GM18909 (cell line): ENCODE measurements around the gene IQCE.

ENCODE experiments used
- ATAC-seq: cut with Tn5 transposase; IDR thresholded peaks from one replicate; pipeline ENCODE4 v1.9.1; 2021; ENCODE audit warnings: mild to moderate bottlenecking; ENCODE audit not compliant: unreplicated experiment, poor library complexity

Gene IQCE

DNA sequence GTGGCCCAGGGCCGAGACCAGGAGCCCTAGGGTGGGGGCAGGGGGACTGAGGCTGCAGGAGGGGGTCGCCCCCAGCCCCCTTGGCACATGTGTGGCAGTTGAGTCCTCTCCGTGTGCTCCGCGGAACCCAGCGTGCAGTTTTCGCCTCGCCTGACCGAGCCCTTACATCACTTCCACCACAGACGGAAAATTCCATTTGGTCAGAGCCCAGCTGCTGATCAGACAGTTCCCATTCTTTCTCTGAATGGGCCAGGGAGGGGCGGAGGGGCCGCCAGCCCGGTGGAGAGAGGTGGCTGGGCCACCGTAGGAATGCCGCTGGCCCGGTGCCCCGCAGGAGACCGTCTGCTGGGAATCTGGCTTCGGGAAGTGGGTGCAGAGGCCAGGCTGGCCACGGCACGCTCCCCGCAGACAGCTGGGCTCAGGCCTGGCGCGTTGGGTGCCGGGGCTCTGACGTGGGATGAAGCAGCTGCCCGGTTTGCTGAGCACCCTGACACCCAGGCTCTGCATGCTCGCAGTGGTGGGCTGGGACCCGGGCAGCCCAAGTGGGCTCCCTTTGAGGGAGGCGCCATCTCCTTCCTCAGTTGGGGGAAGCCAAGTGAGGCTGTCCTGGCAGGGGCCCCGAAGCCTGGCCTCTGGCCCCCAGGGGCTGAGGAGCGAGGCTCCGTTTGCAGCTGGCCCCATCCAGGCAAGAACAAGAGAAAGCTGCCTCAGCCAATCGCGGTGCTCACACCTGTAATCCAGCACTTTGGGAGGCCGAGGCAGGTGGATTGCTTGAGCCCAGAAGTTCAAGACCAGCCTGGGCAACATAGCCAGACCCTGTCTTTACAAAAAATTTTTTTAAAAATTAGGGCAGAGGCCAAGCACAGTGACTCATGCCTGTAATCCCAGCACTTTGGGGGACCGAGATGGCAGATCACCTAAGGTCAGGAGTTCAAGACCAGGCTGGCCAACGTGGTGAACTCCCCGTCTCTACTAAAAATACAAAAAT, 82.9 kb downstream of the IQCE start:
- ATAC-seq: peak; percentile 40

DNA sequence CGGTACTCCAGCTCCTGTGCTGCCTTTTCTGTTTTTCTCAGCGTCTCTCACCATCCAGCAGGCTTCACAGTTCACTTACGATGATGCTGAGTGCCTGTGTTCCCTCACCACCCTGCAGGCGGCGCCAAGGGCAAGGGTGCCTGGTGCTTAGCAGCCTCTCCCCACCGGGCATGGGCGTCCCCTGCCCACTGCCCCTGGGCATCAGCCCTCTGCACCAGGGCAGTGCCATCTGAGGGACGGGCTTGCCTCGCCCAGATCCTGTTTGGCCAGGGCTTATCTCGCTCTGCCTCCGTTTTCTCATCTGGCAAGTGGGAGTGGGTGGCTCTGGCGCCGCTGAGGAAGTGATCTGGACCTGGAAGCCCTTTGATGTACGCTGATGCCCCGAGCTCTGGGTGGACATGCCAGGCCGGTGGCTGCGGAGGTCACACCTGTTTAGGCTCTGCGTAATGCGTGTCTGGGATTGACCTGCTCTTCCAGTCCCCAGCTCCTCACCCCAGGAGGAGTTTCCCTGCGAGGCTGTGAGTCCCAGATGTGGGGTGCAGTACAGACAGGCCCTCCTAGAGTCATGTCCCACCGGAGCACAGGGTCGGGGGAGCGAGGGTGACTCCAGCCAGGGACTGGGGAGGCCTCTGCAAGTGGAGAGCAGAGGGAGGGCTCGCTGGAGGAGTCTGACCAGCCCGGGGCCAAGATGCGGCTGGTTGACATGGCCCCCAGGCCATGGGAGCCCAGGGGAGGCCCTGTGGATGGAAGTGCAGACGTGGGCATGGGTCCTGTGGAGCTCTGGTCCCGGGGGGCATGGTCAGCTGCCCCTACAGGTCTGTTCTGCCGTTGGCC, 84.8 kb downstream of the IQCE start:
- ATAC-seq: no peak

DNA sequence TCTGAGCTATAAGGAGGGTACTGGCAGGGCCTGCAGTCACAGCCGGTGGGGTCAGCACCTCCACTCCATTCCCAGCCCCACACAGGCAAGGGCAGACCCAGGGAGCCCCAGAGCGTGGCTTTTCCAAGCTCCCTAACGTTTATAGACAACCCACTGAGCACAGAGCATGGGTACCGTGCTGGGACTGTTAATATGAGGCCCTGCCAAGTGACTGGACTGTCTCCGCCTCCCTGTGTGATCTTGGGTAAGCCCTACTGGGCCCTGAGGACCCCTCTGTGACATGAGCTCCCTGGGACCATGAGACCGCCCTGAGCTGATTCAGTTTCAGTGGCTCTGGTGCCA, 85.4 kb downstream of the IQCE start:
- ATAC-seq: no peak

DNA sequence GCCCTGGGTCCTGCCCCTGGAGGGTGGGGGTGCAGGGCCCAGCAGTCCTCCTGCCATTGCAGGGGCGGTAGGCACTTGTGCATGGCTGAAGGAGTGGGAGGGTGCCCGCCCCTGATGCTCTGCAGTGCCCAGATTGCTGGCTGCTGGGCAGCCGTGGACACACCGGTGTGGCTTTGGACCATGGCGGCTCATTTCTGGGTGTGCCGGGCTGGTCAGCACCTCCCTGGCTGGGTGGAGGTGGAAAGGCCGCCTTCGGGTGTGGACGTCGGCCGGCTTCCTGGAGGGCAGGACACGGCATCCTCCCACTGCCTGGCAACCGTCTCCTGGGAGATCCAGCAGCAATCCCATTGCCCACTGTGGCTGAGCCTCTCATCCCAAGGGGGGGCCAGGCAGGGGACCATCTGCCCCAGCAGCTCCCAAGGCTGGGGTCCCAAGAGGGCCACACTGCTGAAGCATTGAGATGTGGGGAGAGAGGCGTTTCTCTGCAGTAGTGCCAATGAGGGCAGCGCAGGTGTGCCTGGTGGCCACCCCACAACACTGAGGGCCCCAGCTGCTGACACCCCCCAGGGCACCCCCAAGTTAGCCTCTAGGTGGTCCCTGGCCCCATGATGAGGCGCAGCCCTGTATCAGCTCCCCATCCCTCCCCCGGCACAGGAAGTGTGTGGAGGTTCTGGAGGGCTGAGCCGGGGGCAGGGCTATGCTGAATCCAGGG, 85.9 kb downstream of the IQCE start:
- peak; percentile 33 for ATAC-seq

DNA sequence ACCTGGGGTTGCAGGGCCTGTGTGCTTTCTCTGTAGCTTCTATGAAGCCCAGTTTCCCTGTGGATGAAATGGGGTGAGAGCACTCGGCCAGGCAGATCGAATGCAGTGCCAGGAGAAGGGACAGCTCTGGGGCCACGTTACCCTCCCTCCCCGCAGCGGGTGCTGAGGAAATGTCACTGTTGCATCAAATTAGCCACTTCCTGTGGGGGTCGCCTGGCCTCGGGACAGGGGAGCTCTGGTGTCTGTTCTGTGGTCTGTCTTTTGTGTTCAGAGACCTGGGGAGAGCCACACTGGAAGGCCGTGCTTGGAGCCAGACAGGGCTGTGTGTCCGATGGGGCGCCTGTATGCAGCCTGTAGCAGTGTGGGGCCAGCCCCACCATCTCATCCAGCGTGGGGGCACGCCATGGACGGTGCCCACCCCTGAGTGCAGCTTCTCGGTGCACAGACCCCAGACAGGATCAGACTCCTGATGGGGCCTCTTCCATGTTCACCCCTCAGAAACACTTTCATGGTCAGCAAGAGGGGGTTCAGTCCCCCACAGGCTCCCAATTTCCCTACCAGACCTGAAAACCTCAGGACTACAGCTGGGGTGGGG, 86.6 kb downstream of the IQCE start:
- peak; percentile 61 for ATAC-seq

DNA sequence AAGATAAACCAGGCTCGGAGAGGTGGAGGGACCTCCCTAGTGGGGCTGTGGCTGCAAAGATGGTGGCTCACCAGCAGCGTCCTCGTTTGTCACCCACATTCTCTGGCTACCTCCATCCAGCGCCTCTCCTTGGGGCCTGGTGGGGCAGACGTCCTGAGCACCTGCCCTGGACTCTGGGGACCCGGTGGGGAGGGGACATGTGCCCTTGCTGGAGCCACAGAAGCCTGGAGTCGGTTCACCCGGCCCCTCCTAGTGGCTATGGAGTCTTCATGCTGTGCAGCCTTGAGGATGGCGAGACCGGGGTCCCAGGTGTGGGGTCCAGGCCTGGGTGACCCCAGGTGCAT, 87.5 kb downstream of the IQCE start:
- ATAC-seq: no peak

DNA sequence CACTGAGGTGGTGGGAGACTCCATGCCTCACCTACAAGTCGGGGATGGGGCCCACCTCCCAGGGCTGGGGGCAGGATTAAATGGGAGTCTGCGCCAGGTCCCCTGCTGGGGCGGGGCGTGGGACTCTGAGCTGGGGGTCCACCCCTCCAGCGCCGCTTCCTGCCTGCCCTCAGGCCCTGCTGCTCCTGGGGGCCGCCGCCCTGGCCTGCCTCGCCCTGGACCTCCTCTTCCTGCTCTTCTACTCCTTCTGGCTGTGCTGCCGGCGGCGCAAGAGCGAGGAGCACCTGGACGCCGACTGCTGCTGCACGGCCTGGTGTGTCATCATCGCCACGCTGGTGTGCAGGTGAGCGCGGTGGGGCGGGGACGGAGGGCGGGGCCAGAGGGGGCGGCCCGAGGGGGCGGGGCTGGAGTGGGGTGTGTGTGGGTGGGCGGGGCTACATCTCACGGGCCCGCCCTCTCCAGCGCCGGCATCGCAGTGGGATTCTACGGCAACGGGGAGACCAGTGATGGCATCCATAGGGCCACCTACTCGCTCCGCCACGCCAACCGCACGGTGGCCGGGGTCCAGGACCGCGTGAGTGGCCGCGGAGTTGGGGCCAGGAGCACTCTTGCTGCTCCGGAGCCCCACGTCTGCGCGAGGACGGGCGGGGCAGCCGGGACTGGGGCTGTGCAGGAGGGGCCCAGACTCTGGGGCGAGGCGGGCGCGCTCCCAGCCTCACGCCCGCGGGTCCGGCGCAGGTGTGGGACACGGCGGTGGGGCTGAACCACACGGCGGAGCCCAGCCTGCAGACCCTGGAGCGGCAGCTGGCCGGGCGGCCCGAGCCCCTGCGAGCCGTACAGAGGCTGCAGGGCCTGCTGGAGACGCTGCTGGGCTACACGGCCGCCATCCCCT, 88.1 kb downstream of the IQCE start:
- no peak for ATAC-seq

DNA sequence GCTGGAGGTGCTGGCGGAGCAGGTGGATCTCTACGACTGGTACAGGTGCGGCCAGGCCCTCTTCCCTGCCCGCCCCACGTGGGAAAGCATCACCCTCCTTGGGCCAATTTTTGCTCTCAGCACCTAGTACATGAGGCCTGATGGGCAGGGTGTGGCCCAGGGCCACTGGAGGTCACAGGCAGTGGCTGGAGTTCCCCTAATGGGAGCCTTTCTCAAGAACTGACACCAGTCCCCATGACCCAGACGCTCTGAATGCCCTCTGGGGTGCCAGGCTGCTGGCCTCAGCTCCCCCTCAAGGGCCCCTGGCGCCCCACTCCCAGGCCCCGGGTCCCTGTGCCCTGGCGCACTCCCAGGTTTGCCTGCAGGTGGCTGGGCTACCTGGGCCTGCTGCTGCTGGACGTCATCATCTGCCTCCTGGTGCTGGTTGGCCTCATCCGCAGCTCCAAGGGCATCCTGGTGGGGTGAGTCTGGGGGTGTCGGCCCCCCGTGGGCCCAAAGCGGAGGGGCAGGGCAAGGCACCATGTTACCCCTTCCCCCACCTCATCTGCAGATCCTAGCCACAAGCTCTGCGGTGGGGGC, 88.9 kb downstream of the IQCE start:
- ATAC-seq: no peak

DNA sequence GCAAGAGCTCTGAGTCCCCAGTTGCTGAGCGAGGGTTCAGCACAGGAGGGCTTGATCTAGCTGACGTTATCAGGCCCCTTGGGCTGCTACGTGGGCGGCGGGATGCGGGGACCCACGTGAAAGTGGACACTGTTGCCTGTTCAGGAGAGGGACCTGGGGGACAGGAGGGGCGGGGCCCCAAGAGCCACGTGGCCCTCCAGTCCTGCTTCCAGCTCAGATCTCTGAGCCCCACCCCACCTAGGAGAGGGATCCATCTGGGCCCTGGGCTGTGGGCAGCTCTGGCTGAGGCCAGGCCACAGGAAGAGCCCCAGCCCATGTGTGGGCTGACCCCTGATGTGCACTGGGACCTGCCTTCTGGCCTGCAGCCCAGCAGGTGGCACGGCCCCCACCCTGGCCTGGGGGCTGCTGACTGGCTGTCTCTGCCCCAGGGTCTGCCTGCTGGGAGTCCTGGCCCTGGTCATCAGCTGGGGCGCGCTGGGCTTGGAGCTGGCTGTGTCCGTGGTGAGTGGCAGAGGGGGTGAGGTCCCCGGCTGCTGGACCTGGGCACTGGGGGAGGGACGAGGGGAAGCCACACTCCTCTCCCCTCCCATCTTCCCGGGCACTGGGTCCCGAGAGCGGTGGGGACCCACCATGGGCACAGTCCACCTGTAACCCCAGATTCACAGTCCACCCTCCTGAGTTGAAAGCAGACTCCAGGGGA, 90.5 kb downstream of the IQCE start:
- ATAC-seq: no peak

DNA sequence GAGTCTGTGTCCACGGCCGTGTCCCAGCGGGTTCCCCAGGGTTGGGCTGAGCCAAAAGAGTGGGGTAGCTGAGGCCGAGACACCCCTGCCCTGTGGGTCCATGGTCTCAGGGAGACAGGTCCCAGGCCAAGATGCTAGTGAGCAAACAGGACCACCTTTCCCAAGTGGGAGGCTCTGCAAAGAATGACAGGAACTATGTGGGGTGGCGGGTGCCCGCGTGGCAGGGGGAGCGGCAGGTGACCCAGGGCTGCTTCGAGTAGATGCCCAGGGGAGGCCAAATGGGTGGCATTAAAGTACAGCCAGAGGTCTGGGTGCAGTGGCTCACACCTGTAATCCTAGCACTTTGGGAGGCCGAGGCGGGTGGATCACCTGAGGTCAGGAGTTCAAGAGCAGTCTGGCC, 91.2 kb downstream of the IQCE start:
- no peak for ATAC-seq

DNA sequence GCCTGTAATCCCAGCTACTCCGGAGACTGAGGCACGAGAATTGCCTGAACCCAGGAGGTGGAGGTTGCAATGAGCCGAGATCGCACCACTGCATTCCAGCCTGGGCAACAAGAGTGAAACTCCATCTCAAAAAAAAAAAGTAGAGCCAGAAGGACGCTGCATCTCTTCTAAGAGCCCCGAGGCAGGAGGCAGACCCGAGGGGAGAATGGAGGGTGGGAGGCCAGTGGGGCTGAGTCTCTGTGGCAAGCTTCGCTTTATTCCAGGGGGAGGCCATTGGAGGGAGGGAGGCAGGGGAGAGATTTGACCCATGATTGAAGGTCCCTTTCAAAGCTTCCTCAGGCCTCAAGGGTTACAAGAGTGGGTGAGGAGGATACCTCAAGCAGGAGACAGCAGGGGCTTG, 91.7 kb downstream of the IQCE start:
- ATAC-seq: no peak

DNA sequence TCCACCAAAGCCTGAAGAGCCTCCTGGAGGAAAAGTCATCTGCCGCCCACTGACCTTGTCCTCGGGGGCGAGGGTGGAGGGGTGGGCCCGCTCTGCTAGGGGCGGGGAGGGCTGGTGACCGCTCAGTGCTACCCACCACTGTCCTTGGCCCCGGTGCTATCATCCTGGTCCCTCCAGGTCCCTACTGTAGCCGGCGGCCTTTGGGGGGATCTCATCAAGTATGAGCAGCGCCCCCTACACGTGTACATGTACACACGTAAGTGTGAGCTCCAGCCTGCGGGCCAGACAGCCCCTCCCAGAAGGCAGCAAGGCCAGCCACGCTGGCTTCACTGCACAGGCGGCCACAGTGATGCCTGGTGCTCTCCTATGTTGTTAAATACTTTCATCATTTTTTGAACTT, 92.6 kb downstream of the IQCE start:
- ATAC-seq: no peak

DNA sequence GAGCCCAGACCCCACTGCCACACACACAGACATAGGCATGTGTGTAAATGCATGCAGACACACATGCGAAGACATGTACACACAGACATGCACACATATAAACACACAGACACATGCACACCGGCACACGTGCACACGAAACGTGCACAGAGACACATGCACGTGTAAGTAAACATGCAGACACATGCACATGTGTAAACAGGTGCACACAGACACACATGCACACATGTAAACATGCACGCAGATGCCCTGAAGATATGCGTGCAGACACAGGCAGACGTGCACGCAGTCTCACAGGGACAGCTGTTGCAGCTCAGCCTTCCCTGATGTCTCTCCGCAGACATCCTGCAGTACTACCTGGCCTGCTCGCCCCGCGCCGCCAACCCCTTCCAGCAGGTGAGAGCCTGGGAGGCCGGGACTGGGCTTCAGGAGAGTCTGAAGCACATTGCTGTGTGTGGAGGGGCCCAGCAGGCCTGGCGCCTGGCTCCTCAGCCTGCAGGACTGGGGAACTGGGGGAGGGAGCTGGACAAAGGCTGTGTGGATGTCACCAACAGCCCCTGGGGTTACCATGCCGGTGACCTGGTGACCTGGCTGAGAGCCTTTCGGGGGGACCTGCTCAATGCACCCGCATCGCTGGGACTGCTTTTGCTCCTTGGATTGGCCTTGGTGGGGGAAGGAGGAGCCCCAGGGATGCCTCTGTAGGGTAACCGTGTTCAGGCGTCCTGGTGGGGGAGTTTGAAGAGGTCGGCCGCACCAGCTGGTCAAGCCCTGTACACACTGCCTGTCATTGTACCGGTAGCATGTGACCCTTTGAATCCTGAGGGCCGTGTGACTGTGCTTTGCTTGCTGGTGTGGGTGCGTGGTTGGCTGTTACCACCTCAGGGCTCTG, 93.3 kb downstream of the IQCE start:
- ATAC-seq: no peak

DNA sequence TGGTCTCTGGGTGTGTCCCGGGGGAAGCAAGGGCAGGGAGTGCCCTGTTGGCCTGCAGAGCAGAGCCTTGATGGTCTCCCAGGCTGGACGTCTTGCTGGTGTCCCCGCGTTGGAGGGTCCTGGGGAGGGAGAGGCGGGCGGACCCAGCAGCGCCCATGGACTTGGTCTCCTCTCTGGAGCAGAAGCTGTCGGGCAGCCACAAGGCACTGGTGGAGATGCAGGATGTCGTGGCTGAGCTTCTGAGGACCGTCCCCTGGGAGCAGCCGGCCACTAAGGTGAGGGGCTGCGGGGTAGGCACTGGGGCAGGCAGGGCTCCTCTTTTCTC, 93.9 kb downstream of the IQCE start:
- ATAC-seq: no peak

DNA sequence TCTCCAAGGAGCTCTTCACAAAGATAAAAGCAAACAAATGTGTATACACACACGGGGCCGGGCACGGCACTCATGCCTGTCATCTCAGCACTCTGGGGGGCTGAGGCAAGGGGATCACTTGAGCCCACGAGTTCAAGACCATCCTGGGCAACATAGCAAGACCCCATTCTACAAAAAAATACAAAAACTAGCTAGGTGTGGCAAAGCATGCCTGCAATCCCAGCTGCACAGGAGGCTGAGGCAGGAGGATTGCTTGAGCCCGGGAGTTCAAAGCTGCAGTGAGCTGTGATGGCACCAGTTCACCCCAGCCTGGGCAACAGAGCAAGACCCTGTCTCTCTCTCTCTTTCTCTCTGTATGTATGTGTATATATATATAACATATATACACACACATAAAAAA, 95.3 kb downstream of the IQCE start:
- ATAC-seq: no peak

DNA sequence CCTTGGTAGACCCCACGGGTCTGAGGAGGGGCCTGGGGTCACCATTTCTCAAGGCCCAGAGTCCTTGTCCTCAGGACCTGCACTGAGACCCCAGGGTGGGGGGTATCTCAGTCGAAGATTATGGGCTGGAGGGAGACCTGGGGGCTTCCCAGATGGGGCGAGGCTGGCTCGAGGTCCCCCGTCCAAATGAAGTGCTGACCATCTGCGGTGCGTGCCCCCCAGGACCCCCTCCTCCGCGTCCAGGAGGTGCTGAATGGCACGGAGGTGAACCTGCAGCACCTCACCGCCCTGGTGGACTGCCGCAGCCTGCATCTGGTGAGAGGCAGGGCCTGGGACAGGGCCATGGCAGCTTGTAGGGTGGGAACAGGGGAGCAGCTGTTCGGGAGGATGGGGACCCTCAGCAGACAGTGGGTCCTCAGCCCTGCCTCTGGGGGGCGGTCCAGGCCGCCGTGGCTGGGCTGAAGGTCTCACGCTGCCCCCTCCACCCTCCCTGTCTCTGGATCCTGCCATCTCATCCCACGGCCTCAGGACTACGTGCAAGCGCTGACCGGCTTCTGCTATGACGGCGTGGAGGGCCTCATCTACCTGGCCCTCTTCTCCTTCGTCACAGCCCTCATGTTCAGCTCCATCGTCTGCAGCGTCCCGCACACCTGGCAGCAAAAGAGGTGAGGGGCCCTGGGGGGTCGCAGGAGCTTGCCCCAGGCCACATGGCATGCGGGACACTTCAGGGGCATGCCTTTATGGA, 97.3 kb downstream of the IQCE start:
- no peak for ATAC-seq

DNA sequence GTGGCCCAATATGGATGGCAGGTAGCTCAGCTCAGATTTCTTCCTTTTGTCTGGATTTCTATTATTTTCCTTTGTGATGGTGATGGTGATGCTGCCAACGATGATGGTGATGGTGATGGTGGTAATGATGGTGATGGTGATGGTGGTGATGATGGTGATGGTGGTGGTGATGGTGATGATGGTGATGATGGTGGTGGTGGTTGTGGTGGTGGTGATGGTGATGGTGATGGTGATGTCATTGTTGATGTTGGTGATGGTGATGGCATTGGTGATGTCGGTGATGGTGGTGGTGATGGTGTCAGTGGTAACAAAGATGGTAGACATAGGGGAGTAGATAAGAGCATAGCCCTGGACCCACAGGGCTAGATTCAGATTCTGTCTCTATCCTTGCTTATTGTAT, 98.4 kb downstream of the IQCE start:
- ATAC-seq: no peak
